Natural killer cell (primary cell): ENCODE measurements around the gene FDXR. TPM values are rescaled to one million over a fixed set of nuclear protein-coding genes. Genes with fewer than 3 reads are reported as not detected.

Experiments
- ATAC-seq, 3 donors: fragments of 150-1000 bp in 2 of 3; fragments of 200-7000 bp in 1 of 3; cut with Tn5 transposase; 1 replicate in 1 of 3; 2 replicates in 2 of 3; pipeline ENCODE4 v1.10.0; 2021; ENCODE audit warnings: mild to moderate bottlenecking in 2 of 3, moderate library complexity in 2 of 3
- DNase-seq, 2 donors: peaks; one replicate each; pipeline versions ENCODE4 v3.0.0 to v3.0.0-alpha.2; 2013 to 2021; ENCODE audit warnings: mixed read lengths in 1 of 2
- H3K27ac ChIP-seq: one replicate; pipeline ENCODE4 v1.5.1; 2013; ENCODE audit warnings: mild to moderate bottlenecking, low read length
- H3K27me3 ChIP-seq: one replicate; pipeline ENCODE4 v1.6.1; 2013; ENCODE audit warnings: low read length; ENCODE audit not compliant: control insufficient read depth, insufficient read depth
- H3K36me3 ChIP-seq: one replicate; pipeline ENCODE4 v1.6.1; 2013; ENCODE audit warnings: low read length; ENCODE audit not compliant: control insufficient read depth, insufficient read depth
- H3K4me1 ChIP-seq: one replicate; pipeline ENCODE4 v1.6.1; 2013; ENCODE audit warnings: low read length; ENCODE audit not compliant: control insufficient read depth, insufficient read depth
- H3K4me3 ChIP-seq: one replicate; pipeline ENCODE4 v1.5.1; 2013; ENCODE audit warnings: low read length
- H3K9me3 ChIP-seq: one replicate; pipeline ENCODE4 v1.6.1; 2013; ENCODE audit warnings: low read length; ENCODE audit not compliant: control insufficient read depth, insufficient read depth
- H3K27ac Mint-ChIP-seq, 2 donors: one replicate each; pipeline ENCODE4 v1.8.0; 2022; ENCODE audit warnings: mild to moderate bottlenecking in 2 of 2, mixed read lengths in 2 of 2, moderate library complexity in 1 of 2
- H3K27me3 Mint-ChIP-seq, 2 donors: one replicate each; pipeline ENCODE4 v1.8.0; 2022; ENCODE audit warnings: low read depth in 2 of 2, mixed read lengths in 2 of 2
- H3K36me3 Mint-ChIP-seq: one replicate; pipeline ENCODE4 v1.8.0; 2022; ENCODE audit warnings: mixed read lengths
- H3K4me1 Mint-ChIP-seq, 2 donors: one replicate each; pipeline ENCODE4 v1.8.0; 2022; ENCODE audit warnings: mixed read lengths in 2 of 2
- H3K4me3 Mint-ChIP-seq: one replicate; pipeline ENCODE4 v1.8.0; 2022; ENCODE audit warnings: mild to moderate bottlenecking, moderate library complexity, mixed read lengths
- H3K9me3 Mint-ChIP-seq, 2 donors: one replicate each; pipeline ENCODE4 v1.8.0; 2022; ENCODE audit warnings: mixed read lengths in 2 of 2
- WGBS: methylation state at CpG from one replicate; pipeline ENCODE4 v1.1.7; 2013; ENCODE audit warnings: missing lambda C conversion rate; ENCODE audit not compliant: insufficient coverage; 5-methylcytosine and 5-hydroxymethylcytosine counted together
- intact Hi-C: fragments of 100-400 bp; cut with micrococcal nuclease; formaldehyde crosslinking; loops from one replicate; pipeline ENCODE4 v1.14.2; 2022
- total RNA-seq, 4 donors: library from RNA; stranded (reverse); fragments of 120-200 nt in 1 of 4; gene quantifications; one replicate each; pipeline versions ENCODE4 v1.2.3 to v1.2.4, GENCODE V29; 2013 to 2022
- TF ChIP-seq, protein P1 (sequence below): fragments of 200-600 bp; IDR thresholded peaks from one replicate; pipeline ENCODE4 v1.8.0; 2022; ENCODE audit warnings: antibody characterized with exemption

Gene FDXR
- total RNA-seq, 3 donors from 2014 or later (not counting 1 experiment from before 2014, with no cell fraction given) = 4.5 to 9.1 (median 7.8) TPM

DNA sequence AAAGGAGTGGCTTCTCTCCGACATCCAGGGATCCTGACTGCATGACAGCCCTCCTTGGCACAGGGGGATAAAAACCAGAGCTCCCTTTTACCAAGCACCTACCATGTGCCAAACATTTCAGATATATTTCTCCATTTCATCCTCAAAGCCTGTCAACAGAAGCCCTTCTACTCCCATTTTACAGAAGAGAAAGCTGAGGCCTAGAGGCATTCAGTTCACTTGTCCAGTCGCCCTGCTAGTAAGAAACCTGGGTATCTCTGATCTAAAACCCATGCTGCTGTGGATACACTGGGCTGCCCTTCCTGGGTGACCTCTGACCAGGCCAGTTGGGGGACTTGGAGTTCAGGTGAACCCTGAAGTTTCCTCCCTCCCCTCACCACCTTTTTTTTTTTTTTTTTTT is 5.9 kb upstream of the FDXR start:
- no peak overlapping the region for H3K27ac Mint-ChIP-seq
- peaks cover 4 to 5% of the 10 kb centered on the region in 2 donors for H3K4me1 Mint-ChIP-seq
- no peak for ATAC-seq
- H3K9me3 Mint-ChIP-seq = no peaks in the 10 kb centered on the region
- no peak overlapping the region for H3K27ac ChIP-seq
- no peak for DNase-seq
- H3K36me3 ChIP-seq = no peaks in the 10 kb centered on the region
- TF ChIP-seq, protein P1, sequence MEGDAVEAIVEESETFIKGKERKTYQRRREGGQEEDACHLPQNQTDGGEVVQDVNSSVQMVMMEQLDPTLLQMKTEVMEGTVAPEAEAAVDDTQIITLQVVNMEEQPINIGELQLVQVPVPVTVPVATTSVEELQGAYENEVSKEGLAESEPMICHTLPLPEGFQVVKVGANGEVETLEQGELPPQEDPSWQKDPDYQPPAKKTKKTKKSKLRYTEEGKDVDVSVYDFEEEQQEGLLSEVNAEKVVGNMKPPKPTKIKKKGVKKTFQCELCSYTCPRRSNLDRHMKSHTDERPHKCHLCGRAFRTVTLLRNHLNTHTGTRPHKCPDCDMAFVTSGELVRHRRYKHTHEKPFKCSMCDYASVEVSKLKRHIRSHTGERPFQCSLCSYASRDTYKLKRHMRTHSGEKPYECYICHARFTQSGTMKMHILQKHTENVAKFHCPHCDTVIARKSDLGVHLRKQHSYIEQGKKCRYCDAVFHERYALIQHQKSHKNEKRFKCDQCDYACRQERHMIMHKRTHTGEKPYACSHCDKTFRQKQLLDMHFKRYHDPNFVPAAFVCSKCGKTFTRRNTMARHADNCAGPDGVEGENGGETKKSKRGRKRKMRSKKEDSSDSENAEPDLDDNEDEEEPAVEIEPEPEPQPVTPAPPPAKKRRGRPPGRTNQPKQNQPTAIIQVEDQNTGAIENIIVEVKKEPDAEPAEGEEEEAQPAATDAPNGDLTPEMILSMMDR = no peak
- WGBS = 72% methylated on average over 2 of the region's 2 CpGs
- H3K4me1 ChIP-seq = peaks cover 3% of the 10 kb centered on the region
- intact Hi-C loops = no loop called here
- no peak overlapping the region for H3K4me3 ChIP-seq
- no peaks in the 10 kb centered on the region for H3K27me3 ChIP-seq
- no peak overlapping the region for H3K4me3 Mint-ChIP-seq
- H3K27me3 Mint-ChIP-seq = peaks cover 0 to 3% of the 10 kb centered on the region in 2 donors
- no peaks in the 10 kb centered on the region for H3K9me3 ChIP-seq
- H3K36me3 Mint-ChIP-seq = no peaks in the 10 kb centered on the region

DNA sequence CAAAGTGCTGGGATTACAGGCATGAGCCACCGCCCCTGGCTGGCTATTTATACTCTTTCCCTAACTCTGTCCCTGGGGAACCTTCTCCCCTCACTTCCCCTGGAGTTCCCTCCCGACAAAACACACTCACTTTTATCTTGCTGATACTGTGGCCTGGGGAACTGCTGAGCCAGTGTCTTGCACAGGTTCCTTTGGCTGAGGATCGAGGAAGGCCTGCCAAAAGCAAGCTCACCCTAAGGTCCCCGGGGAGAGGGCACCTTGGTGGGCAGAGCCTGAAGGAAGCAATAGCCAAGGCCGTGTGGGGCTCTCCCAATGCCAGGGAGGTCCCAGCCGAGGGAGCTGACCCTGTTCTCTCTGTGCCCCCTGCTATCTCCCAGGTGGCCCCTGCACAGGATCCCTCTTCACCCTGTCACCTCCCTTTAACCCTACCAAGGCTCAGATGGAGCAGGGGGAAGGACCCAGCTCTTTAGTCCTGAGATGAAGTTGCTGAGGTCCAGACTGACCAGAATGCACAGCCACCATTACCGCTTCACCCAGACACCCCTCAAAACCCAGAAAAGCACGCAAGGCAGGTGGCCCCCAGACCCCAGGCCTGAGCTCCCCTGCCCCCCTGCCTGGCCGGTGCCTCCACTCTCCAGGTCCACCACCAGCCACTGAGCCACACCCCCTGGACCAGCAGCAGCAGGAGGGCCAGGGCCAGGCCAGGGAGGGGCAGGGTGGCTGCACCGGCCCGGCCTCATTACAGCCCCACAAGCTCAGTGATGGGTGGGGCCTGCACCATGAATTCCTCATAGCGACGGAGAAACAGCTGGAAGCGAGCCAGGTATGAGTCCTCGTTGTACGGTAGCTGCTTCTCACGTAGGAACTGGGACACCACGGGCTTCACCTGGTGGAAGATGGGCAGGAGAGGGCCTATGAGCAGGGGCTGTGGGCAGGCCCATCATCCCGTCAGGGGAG is 5.1 kb upstream of the FDXR start:
- H3K9me3 ChIP-seq = no peaks in the 10 kb centered on the region
- intact Hi-C loops = no loop called here
- Mint-ChIP-seq H3K27me3 (no peaks in the 10 kb centered on the region), H3K9me3 (no peaks in the 10 kb centered on the region), H3K4me3 (no peak overlapping the region), H3K27ac (no peak overlapping the region), H3K4me1 (peaks cover 11 to 12% of the 10 kb centered on the region in 2 donors), H3K36me3 (no peaks in the 10 kb centered on the region)
- no peak overlapping the region for H3K4me3 ChIP-seq
- no peak for DNase-seq
- 86% methylated on average over 19 of the region's 19 CpGs for WGBS
- no peaks in the 10 kb centered on the region for H3K27me3 ChIP-seq
- TF ChIP-seq, protein P1 = no peak
- H3K36me3 ChIP-seq = no peaks in the 10 kb centered on the region
- H3K27ac ChIP-seq = no peak overlapping the region
- no peak for ATAC-seq
- peaks cover 6% of the 10 kb centered on the region for H3K4me1 ChIP-seq

DNA sequence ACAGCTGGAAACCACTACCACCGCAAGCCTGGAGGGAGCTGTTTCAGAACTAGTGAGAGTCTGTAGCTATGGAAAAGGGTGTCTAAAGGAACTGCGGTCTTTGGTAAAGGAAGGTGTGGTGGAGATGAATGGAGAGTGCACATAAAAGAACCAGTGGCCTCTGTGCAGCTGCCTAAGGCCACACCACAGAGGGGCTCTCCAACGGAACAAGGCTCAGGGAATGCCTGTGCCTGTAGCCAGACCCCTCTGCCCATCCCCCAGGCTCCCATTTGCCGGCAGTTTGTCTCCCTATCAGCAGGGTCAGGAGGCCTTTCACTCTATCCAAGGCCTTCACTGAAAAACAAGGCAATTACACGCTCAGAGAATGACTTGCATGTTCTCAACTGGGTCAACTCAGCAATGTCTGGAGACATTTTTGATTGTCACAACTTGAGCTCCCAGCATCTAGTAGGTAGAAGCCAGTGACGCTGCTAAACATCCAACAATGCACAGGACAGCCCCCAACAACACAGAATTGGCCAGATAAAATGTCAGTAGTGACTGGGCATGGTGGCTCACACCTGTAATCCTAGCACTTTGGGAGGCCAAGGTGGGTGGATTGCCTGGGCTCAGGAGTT is 3.3 kb upstream of the FDXR start:
- Histone ChIP-seq H3K4me1 (peaks cover 17% of the 10 kb centered on the region), H3K27ac (no peak overlapping the region), H3K27me3 (no peaks in the 10 kb centered on the region), H3K9me3 (no peaks in the 10 kb centered on the region), H3K36me3 (no peaks in the 10 kb centered on the region), H3K4me3 (no peak overlapping the region)
- 84% methylated on average over 6 of the region's 6 CpGs for WGBS
- Mint-ChIP-seq H3K4me1 (peaks cover 22 to 29% of the 10 kb centered on the region in 2 donors), H3K4me3 (no peak overlapping the region), H3K9me3 (no peaks in the 10 kb centered on the region), H3K27ac (no peak overlapping the region), H3K27me3 (no peaks in the 10 kb centered on the region), H3K36me3 (no peaks in the 10 kb centered on the region)
- intact Hi-C loops = no loop called here
- DNase-seq (no peak), ATAC-seq (no peak)
- TF ChIP-seq, protein P1 = no peak
